GM12878 (cell line): Measurements from ENCODE around the gene GYPC. TPM values are rescaled to one million over a fixed set of nuclear protein-coding genes. Genes with fewer than 3 reads are reported as not detected.
"Not testable (repeated sequence)": the region's sequence is repeated elsewhere in the genome, so short reads cannot be mapped to it uniquely, and the experiment has no call there.

Experiments
- ATAC-seq: fragments of 200-7000 bp; cut with Tn5 transposase; 3 replicates; pipeline ENCODE4 v1.9.1; 2020; ENCODE audit warnings: mild to moderate bottlenecking, moderate library complexity
- BruUV-seq: library from RNA; stranded (reverse); fragments of 400-500 nt; replicated peaks from 2 replicates; lab custom pipeline; 2021; lab: Mats Ljungman, UMichigan
- CTCF ChIA-PET: fragments of 300-600 bp; sonication (Branson Sonifier 250); formaldehyde crosslinking; extraction: SDS; loops from one replicate; lab custom pipeline; 2021; ENCODE audit warnings: inconsistent platforms; lab: Yijun Ruan, JAX
- POLR2A ChIA-PET: fragments of 350-600 bp; formaldehyde crosslinking; extraction: SDS; loops from one replicate; lab custom pipeline; 2021; ENCODE audit warnings: inconsistent platforms; lab: Charles Lee
- RAD21 ChIA-PET: fragments of 300-600 bp; sonication (Branson Sonifier 250); formaldehyde crosslinking; loops from one replicate; lab custom pipeline; 2023; ENCODE audit warnings: antibody characterized with exemption; ENCODE audit not compliant: unreplicated experiment; lab: Charles Lee
- SMC1A ChIA-PET: fragments of 300-600 bp; sonication (Branson Sonifier 250); formaldehyde crosslinking; loops from one replicate; lab custom pipeline; 2023; ENCODE audit not compliant: unreplicated experiment, uncharacterized antibody; lab: Charles Lee
- DNase-seq: peaks from one replicate; pipeline ENCODE4 v3.0.0-alpha.2; 2011; ENCODE audit warnings: low read depth, low spot score
- FAIRE-seq: peaks from 3 replicates; lab custom pipeline; 2011; peaks lifted over from hg19 to GRCh38; lab: Jason Lieb, UNC
- H2AFZ ChIP-seq: 2 replicates; pipeline ENCODE4 v1.6.0; 2011; ENCODE audit warnings: low read depth, low read length, control low read depth; ENCODE audit not compliant: control insufficient read depth
- H3K27ac ChIP-seq: 2 replicates; pipeline ENCODE4 v1.5.1; 2011; ENCODE audit warnings: control low read depth; ENCODE audit not compliant: control insufficient read depth, insufficient read depth
- H3K27me3 ChIP-seq, 2 experiments: replicated peaks in 1 of 2; 2 replicates each; pipeline versions ENCODE4 v1.6.0 to v1.6.1; 2011; ENCODE audit warnings: low read length in 1 of 2; ENCODE audit not compliant: control insufficient read depth in 2 of 2, insufficient read depth in 2 of 2
- H3K36me3 ChIP-seq, 2 experiments: 2 replicates each; pipeline ENCODE4 v1.5.1; 2011; ENCODE audit warnings: low read length in 1 of 2; ENCODE audit not compliant: control insufficient read depth in 2 of 2, insufficient read depth in 2 of 2
- H3K4me1 ChIP-seq: 2 replicates; pipeline ENCODE4 v1.6.1; 2011; ENCODE audit warnings: mild to moderate bottlenecking, low read length, moderate library complexity, mixed read lengths; ENCODE audit not compliant: control insufficient read depth, insufficient read depth
- H3K4me2 ChIP-seq: 2 replicates; pipeline ENCODE4 v1.6.0; 2011; ENCODE audit warnings: control low read depth; ENCODE audit not compliant: control insufficient read depth, insufficient read depth
- H3K4me3 ChIP-seq: fragments of 200-600 bp; sonication (generic); 2 replicates; pipeline ENCODE4 v1.5.1; 2016
- H3K79me2 ChIP-seq: 2 replicates; pipeline ENCODE4 v1.6.0; 2011; ENCODE audit warnings: low read length; ENCODE audit not compliant: control insufficient read depth, insufficient read depth
- H3K9ac ChIP-seq: 2 replicates; pipeline ENCODE4 v1.8.0; 2011; ENCODE audit warnings: low read length, control low read depth, mixed read lengths; ENCODE audit not compliant: control insufficient read depth, insufficient read depth
- H3K9me3 ChIP-seq: replicated peaks from 3 replicates; pipeline ENCODE4 v1.5.1; 2011; ENCODE audit warnings: mild to moderate bottlenecking, low read length; ENCODE audit not compliant: control insufficient read depth, insufficient read depth
- H4K20me1 ChIP-seq: 2 replicates; pipeline ENCODE4 v1.6.0; 2011; ENCODE audit not compliant: control insufficient read depth, insufficient read depth
- NR2C1 ChIP-seq: fragments of 450-650 bp; IDR thresholded peaks from 2 replicates; pipeline ENCODE4 v1.6.1; 2017; ENCODE audit warnings: antibody characterized with exemption, mild to moderate bottlenecking, moderate library complexity
- WGBS: methylation state at CpG from one replicate; pipeline ENCODE4 v1.1.6; 2016; ENCODE audit warnings: low lambda C conversion rate; ENCODE audit not compliant: insufficient replicate concordance, insufficient coverage; ENCODE audit errors: missing lambda C conversion rate; 5-methylcytosine and 5-hydroxymethylcytosine counted together
- in situ Hi-C: fragments of 300-500 bp; cut with MboI; formaldehyde crosslinking; loops from 9 replicates; pipeline ENCODE4 v1.14.3; 2018; ENCODE audit warnings: mixed read lengths
- intact Hi-C: fragments of 100-400 bp; cut with micrococcal nuclease; formaldehyde crosslinking; loops from one replicate; pipeline ENCODE4 v1.14.2; 2022; ENCODE audit not compliant: unreplicated experiment
- polyA plus RNA-seq, 11 experiments: library from polyadenylated mRNA; depleted of rRNA in 4 of 11; unstranded in 6 of 11; stranded (reverse) in 5 of 11; fragments of >200 nt; fragmentation: Nextera tagmentation in 4 of 11; fragmentation: Illumina TruSeq in 1 of 11; extraction: Ambion mirVana in 4 of 11; extraction: Trizol in 1 of 11; gene quantifications; 1 replicate in 1 of 11; 2 replicates in 10 of 11; pipeline versions ENCODE4 v1.2.1 to v1.2.3, GENCODE V29; 2011 to 2016; ENCODE audit warnings: inconsistent platforms in 2 of 11, missing spikeins in 2 of 11, low read depth in 1 of 11
- total RNA-seq, 4 experiments: library from RNA; depleted of rRNA in 3 of 4; stranded (reverse); fragments of >200 nt in 3 of 4; fragmentation: Illumina TruSeq in 1 of 4; extraction: Trizol in 1 of 4; gene quantifications; 2 replicates each; pipeline versions ENCODE4 v1.2.1 to v1.2.3, GENCODE V29; 2013 to 2021

GYPC gene
- total and polyA plus RNA-seq, 10 of the 15 experiments (the other 5 are each of a cell fraction or from before 2014, with no cell fraction given), result 26.2 to 150 (median 81.4) TPM

- DNase-seq (no peak), FAIRE-seq (no peak), ATAC-seq (no peak)
- H3K4me3 ChIP-seq, result no peak overlapping the region
- H4K20me1 ChIP-seq, result no peaks in the 10 kb centered on the region
- no peaks in the 10 kb centered on the region for H3K79me2 ChIP-seq
- H2AFZ ChIP-seq, result no peak overlapping the region
- 44% methylated on average over 3 of the region's 3 CpGs for WGBS
- intact Hi-C loops (no loop called here), in situ Hi-C loops (no loop called here)
- H3K9me3 ChIP-seq, result peaks cover 4% of the 10 kb centered on the region; the same call in 2 of the 3 replicates
- H3K9ac ChIP-seq, result no peak overlapping the region
- ChIA-PET SMC1A (interaction anchor here (0.6 to 1.5 kb wide), 3 partner anchors 8 to 177 kb away, joined by 3 to 4 read pairs (median 4); no protein-coding TSS in a partner anchor), CTCF (interaction anchor here (1.1 kb wide), 1 partner anchor 12 kb away, joined by 3 read pairs; no protein-coding TSS in a partner anchor), POLR2A (no interaction called here), RAD21 (interaction anchor here (0.7 kb wide), 1 partner anchor 117 kb away, joined by 3 read pairs; no protein-coding TSS in a partner anchor)
- no peak overlapping the region for H3K4me2 ChIP-seq
- H3K4me1 ChIP-seq, result peaks cover 11% of the 10 kb centered on the region
- no peak overlapping the region for H3K27ac ChIP-seq
- TF ChIP-seq NR2C1, result no peak
- H3K27me3 ChIP-seq, result no peaks in the 10 kb centered on the region
- no peaks in the 10 kb centered on the region for H3K36me3 ChIP-seq
- no TSS peak for BruUV-seq
These were observed 9.9 kb upstream of the GYPC start for GRCh38 chr2:126646026-126646425.

DNA sequence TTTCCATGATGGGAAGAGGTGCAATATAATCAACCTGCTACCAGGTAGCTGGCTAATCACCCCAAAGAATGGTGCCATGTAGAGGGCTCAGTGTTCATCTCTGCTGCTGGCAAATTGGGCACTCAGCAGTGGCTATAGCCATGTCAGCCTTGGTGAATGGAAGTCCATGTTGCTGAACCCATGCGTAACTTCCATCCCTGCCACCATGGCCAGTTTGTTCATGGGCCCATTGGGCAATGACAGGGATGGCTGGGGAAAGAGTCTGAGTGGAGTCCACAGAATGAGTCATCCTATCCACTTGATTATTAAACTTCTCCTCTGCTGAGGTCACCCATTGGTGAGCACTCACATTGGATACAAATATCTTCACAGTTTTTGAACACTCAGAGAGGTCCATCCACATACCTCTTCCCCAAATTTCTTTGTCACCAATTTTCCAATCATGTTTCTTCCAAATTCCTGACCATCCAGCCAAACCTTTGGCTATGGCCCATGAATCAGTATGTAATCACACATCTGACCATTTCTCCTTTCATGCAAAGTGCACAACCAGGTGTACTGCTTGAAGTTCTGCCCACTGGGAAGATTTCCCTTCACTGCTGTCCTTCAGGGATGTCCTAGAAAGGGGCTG, 8.1 kb upstream of the GYPC start:
- H3K9ac ChIP-seq, RAD21 ChIA-PET, SMC1A ChIA-PET, H2AFZ ChIP-seq, H3K27me3 ChIP-seq, ATAC-seq, H3K4me3 ChIP-seq, DNase-seq, FAIRE-seq, H3K36me3 ChIP-seq, H3K27ac ChIP-seq, H3K4me2 ChIP-seq, H3K79me2 ChIP-seq, BruUV-seq, in situ Hi-C loops, H4K20me1 ChIP-seq, intact Hi-C loops, POLR2A ChIA-PET, H3K9me3 ChIP-seq: not testable (repeated sequence)
- H3K4me1 ChIP-seq, result peaks cover 11% of the 10 kb centered on the region
- 35% methylated on average over 1 of the region's 1 CpG for WGBS
- CTCF ChIA-PET, result interaction anchor here (1.5 kb wide), 1 partner anchor 14 kb away, joined by 3 read pairs; no protein-coding TSS in a partner anchor

DNA sequence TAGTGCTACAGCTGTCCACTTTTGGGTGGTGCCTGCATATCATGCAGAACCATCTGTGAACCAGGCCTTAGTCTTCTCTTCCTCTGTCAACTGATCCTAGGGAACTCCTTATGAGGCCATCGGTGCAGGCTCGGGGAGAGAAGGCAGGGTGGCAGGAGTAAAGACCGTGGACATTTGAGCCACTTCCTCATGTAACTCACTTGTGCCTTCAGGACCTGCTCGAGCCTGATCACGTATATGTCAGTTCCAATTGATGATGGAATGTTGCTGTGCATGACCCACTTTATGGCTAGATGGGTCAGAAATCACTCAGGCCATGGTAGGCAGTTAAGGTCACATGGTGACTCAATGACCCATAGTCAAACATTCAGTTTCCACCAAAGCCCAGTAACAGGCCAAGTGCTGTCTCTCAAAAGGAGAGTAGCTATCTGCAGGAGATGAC, 7.6 kb upstream of the GYPC start:
- BruUV-seq, RAD21 ChIA-PET, H2AFZ ChIP-seq, H3K9me3 ChIP-seq, H3K4me3 ChIP-seq, H4K20me1 ChIP-seq, DNase-seq, in situ Hi-C loops, H3K27ac ChIP-seq, H3K4me2 ChIP-seq, POLR2A ChIA-PET, FAIRE-seq, H3K36me3 ChIP-seq, H3K27me3 ChIP-seq, H3K9ac ChIP-seq, intact Hi-C loops, H3K79me2 ChIP-seq, ATAC-seq: not testable (repeated sequence)
- peaks cover 11% of the 10 kb centered on the region for H3K4me1 ChIP-seq
- 47% methylated on average over 5 of the region's 5 CpGs for WGBS
- SMC1A ChIA-PET, result interaction anchor here (1.0 kb wide), 1 partner anchor 55 kb away, joined by 3 read pairs; no protein-coding TSS in a partner anchor
- CTCF ChIA-PET, result interaction anchor here (1.5 kb wide), 1 partner anchor 15 kb away, joined by 3 read pairs; no protein-coding TSS in a partner anchor
